ENCODE measurements around the gene POLR3H.

The POLR3H gene

GRCh38 chr22:41505511-41506220 lies 38.6 kb downstream of the POLR3H start:
- Histone ChIP-seq H3K36me3 (ENCODE audit: control insufficient read depth, insufficient read depth, low read length) (peaks cover 28% of the 10 kb centered on the region), H3K9ac (ENCODE audit: low read depth, low read length) (no peak overlapping the region), H3K4me1 (ENCODE audit: control insufficient read depth, insufficient read depth, low read length) (no peaks in the 10 kb centered on the region), H3K4me3 (ENCODE audit: low read depth, low read length) (no peak overlapping the region), H3K9me3 (ENCODE audit: control insufficient read depth, insufficient read depth, low read length) (no peaks in the 10 kb centered on the region), H3K27me3 (ENCODE audit: control insufficient read depth, insufficient read depth, low read length) (no peaks in the 10 kb centered on the region)

- H3K36me3 ChIP-seq (ENCODE audit: control insufficient read depth, insufficient read depth, low read length), result peaks cover 28% of the 10 kb centered on the region
- H3K27me3 ChIP-seq (ENCODE audit: control insufficient read depth, insufficient read depth, low read length), result no peaks in the 10 kb centered on the region
- H3K9ac ChIP-seq (ENCODE audit: low read depth, low read length), result no peak overlapping the region
- H3K9me3 ChIP-seq (ENCODE audit: control insufficient read depth, insufficient read depth, low read length), result no peaks in the 10 kb centered on the region
- H3K4me3 ChIP-seq (ENCODE audit: low read depth, low read length), result no peak overlapping the region
- H3K4me1 ChIP-seq (ENCODE audit: control insufficient read depth, insufficient read depth, low read length), result no peaks in the 10 kb centered on the region
Measured at GRCh38 chr22:41504816-41505215, 39.5 kb downstream of the POLR3H start.

GRCh38 chr22:41504397-41504796 lies 39.9 kb downstream of the POLR3H start:
- Histone ChIP-seq H3K4me1 (ENCODE audit: control insufficient read depth, insufficient read depth, low read length) (no peaks in the 10 kb centered on the region), H3K4me3 (ENCODE audit: low read depth, low read length) (no peak overlapping the region), H3K9ac (ENCODE audit: low read depth, low read length) (no peak overlapping the region), H3K27me3 (ENCODE audit: control insufficient read depth, insufficient read depth, low read length) (no peaks in the 10 kb centered on the region), H3K9me3 (ENCODE audit: control insufficient read depth, insufficient read depth, low read length) (no peaks in the 10 kb centered on the region), H3K36me3 (ENCODE audit: control insufficient read depth, insufficient read depth, low read length) (peaks cover 28% of the 10 kb centered on the region)

- H3K27me3 ChIP-seq (ENCODE audit: control insufficient read depth, insufficient read depth, low read length), result no peaks in the 10 kb centered on the region
- no peaks in the 10 kb centered on the region for H3K9me3 ChIP-seq (ENCODE audit: control insufficient read depth, insufficient read depth, low read length)
- H3K9ac ChIP-seq (ENCODE audit: low read depth, low read length), result no peak overlapping the region
- no peak overlapping the region for H3K4me3 ChIP-seq (ENCODE audit: low read depth, low read length)
- H3K4me1 ChIP-seq (ENCODE audit: control insufficient read depth, insufficient read depth, low read length), result no peaks in the 10 kb centered on the region
- peaks cover 11% of the 10 kb centered on the region for H3K36me3 ChIP-seq (ENCODE audit: control insufficient read depth, insufficient read depth, low read length)
Measured at GRCh38 chr22:41501209-41501608, 43.1 kb downstream of the POLR3H start.

- Histone ChIP-seq H3K36me3 (ENCODE audit: control insufficient read depth, insufficient read depth, low read length) (peaks cover 11% of the 10 kb centered on the region), H3K9me3 (ENCODE audit: control insufficient read depth, insufficient read depth, low read length) (no peaks in the 10 kb centered on the region), H3K4me3 (ENCODE audit: low read depth, low read length) (no peak overlapping the region), H3K27me3 (ENCODE audit: control insufficient read depth, insufficient read depth, low read length) (no peaks in the 10 kb centered on the region), H3K9ac (ENCODE audit: low read depth, low read length) (no peak overlapping the region), H3K4me1 (ENCODE audit: control insufficient read depth, insufficient read depth, low read length) (no peaks in the 10 kb centered on the region)
Measured at GRCh38 chr22:41500303-41500702, 44.0 kb downstream of the POLR3H start.

- Histone ChIP-seq H3K9ac (ENCODE audit: low read depth, low read length) (no peak overlapping the region), H3K27me3 (ENCODE audit: control insufficient read depth, insufficient read depth, low read length) (no peaks in the 10 kb centered on the region), H3K9me3 (ENCODE audit: control insufficient read depth, insufficient read depth, low read length) (no peaks in the 10 kb centered on the region), H3K4me1 (ENCODE audit: control insufficient read depth, insufficient read depth, low read length) (no peaks in the 10 kb centered on the region), H3K36me3 (ENCODE audit: control insufficient read depth, insufficient read depth, low read length) (peaks cover 11% of the 10 kb centered on the region), H3K4me3 (ENCODE audit: low read depth, low read length) (no peak overlapping the region)
Measured at GRCh38 chr22:41499624-41500280, 44.5 kb downstream of the POLR3H start.

GRCh38 chr22:41498303-41498835 lies 45.9 kb downstream of the POLR3H start:
- H3K27me3 ChIP-seq (ENCODE audit: control insufficient read depth, insufficient read depth, low read length), result no peaks in the 10 kb centered on the region
- H3K4me1 ChIP-seq (ENCODE audit: control insufficient read depth, insufficient read depth, low read length), result no peaks in the 10 kb centered on the region
- peaks cover 11% of the 10 kb centered on the region for H3K36me3 ChIP-seq (ENCODE audit: control insufficient read depth, insufficient read depth, low read length)
- no peak overlapping the region for H3K9ac ChIP-seq (ENCODE audit: low read depth, low read length)
- H3K9me3 ChIP-seq (ENCODE audit: control insufficient read depth, insufficient read depth, low read length), result no peaks in the 10 kb centered on the region
- H3K4me3 ChIP-seq (ENCODE audit: low read depth, low read length), result no peak overlapping the region

GRCh38 chr22:41491374-41492100 lies 52.7 kb downstream of the POLR3H start:
- Histone ChIP-seq H3K36me3 (ENCODE audit: control insufficient read depth, insufficient read depth, low read length) (no peaks in the 10 kb centered on the region), H3K9ac (ENCODE audit: low read depth, low read length) (no peak overlapping the region), H3K4me3 (ENCODE audit: low read depth, low read length) (no peak overlapping the region), H3K27me3 (ENCODE audit: control insufficient read depth, insufficient read depth, low read length) (no peaks in the 10 kb centered on the region), H3K4me1 (ENCODE audit: control insufficient read depth, insufficient read depth, low read length) (peaks cover 25% of the 10 kb centered on the region), H3K9me3 (ENCODE audit: control insufficient read depth, insufficient read depth, low read length) (no peaks in the 10 kb centered on the region)

- no peak overlapping the region for H3K9ac ChIP-seq (ENCODE audit: low read depth, low read length)
- H3K4me3 ChIP-seq (ENCODE audit: low read depth, low read length), result no peak overlapping the region
- no peaks in the 10 kb centered on the region for H3K36me3 ChIP-seq (ENCODE audit: control insufficient read depth, insufficient read depth, low read length)
- H3K9me3 ChIP-seq (ENCODE audit: control insufficient read depth, insufficient read depth, low read length), result no peaks in the 10 kb centered on the region
- H3K27me3 ChIP-seq (ENCODE audit: control insufficient read depth, insufficient read depth, low read length), result no peaks in the 10 kb centered on the region
- peaks cover 25% of the 10 kb centered on the region for H3K4me1 ChIP-seq (ENCODE audit: control insufficient read depth, insufficient read depth, low read length)
Measured at GRCh38 chr22:41488596-41489385, 55.5 kb downstream of the POLR3H start.

GRCh38 chr22:41488076-41488475 lies 56.2 kb downstream of the POLR3H start:
- H3K9me3 ChIP-seq (ENCODE audit: control insufficient read depth, insufficient read depth, low read length), result no peaks in the 10 kb centered on the region
- no peak overlapping the region for H3K4me3 ChIP-seq (ENCODE audit: low read depth, low read length)
- peaks cover 25% of the 10 kb centered on the region for H3K4me1 ChIP-seq (ENCODE audit: control insufficient read depth, insufficient read depth, low read length)
- H3K9ac ChIP-seq (ENCODE audit: low read depth, low read length), result no peak overlapping the region
- H3K36me3 ChIP-seq (ENCODE audit: control insufficient read depth, insufficient read depth, low read length), result no peaks in the 10 kb centered on the region
- no peaks in the 10 kb centered on the region for H3K27me3 ChIP-seq (ENCODE audit: control insufficient read depth, insufficient read depth, low read length)

All from iPS-15b (cell line).